Inferior parietal cortex (tissue), 1 donor: Measurements from ENCODE around the gene PCSK5.
"Not testable (repeated sequence)": the region's sequence is repeated elsewhere in the genome, so short reads cannot be mapped to it uniquely, and the experiment has no call there.

ENCODE experiments used
- DNase-seq: peaks from one replicate; pipeline ENCODE4 v3.0.0-alpha.2; 2016; ENCODE audit errors: extremely low spot score

PCSK5 gene

DNA sequence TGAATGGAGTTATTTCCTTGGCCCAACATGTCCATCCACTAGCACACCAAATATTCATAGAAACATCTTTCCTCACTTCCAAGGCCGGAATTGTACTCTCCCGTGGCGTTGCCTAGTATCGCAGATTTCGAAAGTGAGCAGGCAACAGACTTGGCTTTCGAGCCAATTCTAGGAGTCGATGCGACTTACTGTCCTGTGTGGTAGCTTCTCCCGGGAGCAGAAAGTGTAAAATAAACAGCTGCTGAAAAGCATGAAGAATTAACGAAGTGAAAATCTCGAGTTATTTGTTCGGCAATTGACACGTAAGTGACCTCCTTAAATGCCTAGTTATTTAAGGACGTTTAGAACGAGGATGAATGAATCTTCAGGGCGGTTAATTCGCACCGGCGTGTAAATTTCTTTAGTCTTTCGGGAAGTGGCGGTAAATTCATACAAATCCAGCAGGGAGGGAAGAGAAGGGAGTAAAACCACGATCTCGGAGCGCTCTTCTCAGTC lies 449 bp upstream of the PCSK5 start:
- peak; percentile 73 for DNase-seq

DNA sequence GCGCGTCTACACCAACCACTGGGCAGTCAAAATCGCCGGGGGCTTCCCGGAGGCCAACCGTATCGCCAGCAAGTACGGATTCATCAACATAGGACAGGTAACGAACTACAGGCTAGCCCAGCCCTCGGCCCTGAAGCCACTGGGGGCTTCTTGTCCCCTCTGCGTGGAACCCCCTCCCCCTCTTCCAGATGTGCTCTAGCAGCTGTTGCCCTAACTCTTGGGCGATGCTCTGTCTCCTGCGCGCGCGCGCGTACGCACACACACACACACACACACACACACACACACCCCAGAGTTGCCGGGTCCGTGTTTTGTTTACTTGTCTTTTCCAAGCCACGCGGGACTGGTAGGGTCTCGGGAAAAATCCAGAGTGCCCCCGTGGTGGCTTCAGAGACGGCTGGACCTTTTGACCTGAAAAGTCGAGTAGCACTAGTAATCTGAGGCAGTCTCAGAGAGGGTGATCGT lies 836 bp downstream of the PCSK5 start:
- DNase-seq = no peak

DNA sequence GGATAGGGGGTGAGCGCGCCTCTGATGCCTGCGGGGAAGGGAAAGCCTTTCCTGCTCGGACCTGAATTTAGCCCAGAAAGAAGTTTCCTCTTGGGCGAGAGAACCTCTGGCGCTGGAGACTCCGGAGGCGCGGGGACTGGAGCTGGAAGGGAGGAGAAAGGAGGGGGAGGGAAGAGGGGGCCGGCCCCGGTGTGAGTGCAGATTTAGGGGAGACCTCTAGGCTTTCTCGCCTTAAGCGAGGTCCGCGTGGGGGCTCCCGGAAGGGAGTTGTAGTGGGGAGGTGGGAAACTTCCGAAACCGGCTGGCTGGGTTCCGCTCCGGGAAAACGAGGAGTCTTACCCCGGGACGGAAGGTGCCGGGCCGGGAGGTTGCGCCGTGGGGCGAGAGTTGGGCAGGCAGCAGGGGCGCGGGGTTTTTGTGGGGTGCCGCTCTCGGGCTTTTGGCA lies 1.3 kb downstream of the PCSK5 start:
- DNase-seq = no peak

DNA sequence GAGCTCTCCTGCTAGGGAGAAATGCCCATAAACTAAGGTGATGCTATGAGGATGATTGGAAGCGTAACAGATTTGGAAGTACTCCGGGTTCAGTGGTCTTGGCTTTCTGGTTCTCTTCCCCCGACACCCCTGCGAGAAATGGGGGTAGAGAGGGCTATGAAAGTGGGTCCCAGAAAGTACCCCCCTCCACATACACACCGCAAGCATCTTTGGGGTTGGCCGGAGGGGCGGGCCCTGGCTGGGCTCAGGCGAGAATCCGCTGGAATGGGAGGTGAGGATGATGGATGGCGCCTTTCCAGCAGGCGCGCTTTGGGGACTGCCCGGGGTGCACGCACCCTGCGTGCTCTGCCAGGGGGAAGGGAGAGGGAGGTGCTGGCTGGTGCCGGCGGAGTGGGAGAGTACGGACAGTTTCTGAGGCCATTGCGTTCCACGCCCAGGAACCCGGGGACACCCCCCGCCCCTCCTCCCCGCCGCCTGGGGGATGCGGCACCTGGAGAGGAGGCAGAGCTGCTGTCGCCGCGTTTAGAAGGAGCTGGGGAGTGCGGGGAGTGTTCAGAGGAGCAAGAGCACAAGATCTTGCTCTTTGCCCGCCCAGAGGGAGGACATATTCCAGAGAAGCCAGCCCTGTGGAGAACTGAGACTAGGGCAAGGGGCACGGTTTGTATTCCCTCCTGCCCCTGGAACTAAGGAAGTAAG lies 1.9 kb downstream of the PCSK5 start:
- no peak for DNase-seq

DNA sequence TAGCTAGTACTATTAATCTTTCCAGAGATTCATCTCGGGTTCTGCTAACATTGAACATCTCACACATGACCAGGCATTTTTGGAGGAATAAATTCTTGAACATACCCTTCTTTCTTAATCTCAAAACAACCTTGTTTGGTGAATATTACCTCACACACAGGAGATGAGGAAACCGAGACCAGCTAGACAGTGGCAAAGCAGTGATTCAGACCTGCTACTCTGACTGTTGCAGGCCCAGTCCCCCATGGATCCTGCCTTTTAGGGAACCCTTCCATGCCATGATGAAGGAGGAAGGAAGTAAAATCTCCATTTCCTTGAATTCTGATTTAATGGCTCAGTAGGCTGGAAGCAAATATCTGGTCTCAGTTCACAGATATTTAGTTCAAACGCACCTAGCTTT lies 2.6 kb downstream of the PCSK5 start:
- DNase-seq = no peak

DNA sequence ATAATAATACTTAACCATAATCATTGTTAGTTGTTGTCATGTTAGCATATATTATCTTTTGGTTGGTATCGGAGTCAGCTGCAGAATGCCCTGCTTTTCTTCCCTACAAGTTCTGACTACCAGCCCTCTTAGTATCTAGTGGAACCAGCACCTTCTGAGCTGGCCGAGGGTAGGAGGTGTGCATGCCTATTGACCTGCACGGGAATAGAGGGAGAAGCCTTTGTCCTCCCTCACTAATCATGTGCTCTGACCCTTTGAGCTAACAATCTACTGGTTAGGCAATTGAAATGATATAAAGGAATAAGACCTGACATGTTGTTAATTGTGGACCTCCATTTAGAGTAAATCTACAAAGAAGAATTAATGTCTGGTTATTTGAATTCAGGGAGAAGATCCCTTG lies 4.1 kb downstream of the PCSK5 start:
- DNase-seq = no peak

DNA sequence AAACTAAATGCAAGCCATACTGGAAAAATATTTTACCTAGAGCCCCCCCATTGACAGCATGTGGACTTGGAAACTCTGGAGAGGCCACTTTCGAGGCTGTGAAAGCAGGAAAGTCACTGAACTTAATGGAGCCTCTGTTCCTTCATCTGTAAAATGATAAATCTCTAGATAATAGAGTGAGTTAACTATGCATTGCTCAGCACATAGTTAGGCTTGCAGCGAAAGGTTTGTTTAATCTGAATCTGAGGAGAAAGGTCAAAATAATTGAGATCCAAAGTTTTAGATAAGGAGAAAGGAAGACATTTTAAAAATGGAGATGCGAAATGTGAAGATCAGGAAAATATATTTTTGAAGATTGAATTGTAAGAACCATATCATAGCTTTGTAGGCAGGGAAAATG lies 4.6 kb downstream of the PCSK5 start:
- DNase-seq = no peak

DNA sequence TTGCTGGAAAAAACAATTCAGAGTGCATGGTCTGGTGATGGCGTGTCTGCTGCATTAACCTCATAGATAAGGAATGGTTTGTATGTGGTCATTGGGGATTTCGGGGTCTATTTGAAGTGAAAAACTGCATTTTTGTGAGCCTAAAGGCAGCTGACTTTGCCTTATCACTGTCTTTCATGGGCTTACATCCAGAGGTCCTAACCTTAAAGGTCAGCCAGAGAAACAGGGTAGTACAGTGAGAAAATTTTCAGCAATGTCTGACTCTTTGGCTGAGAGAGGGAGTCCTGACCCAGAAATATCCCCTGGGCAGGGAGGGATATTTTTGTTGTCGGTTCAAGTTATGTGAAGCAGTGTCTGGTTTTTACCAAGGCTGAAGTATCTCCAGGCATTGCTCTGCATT lies 5.7 kb downstream of the PCSK5 start:
- no peak for DNase-seq

DNA sequence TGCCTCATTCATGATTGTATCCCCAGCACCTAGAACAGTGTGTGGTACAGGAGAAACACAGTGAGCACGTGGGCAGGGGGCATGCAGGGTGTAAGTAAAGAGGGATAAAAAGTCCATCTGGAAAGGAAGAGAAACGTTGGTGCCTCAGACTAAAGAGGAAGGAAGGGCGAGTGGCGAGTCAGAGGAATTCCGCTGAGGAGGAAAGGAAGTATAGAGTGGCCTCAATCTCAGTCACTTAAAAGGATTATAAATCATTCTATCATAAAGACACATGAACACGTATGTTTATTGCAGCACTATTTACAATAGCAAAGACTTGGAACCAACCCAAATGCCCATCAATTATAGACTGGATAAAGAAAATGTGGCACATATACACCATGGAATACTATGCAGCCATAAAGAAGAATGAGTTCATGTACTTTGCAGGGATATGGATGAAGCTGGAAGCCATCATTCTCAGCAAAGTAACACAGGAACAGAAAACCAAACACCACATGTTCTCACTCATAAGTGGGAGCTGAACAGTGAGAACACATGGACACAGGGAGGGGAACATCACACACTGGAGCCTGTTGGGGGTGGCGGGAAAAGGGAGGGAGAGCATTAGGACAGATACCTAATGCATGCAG lies 10.5 kb downstream of the PCSK5 start:
- DNase-seq = not testable (repeated sequence)

DNA sequence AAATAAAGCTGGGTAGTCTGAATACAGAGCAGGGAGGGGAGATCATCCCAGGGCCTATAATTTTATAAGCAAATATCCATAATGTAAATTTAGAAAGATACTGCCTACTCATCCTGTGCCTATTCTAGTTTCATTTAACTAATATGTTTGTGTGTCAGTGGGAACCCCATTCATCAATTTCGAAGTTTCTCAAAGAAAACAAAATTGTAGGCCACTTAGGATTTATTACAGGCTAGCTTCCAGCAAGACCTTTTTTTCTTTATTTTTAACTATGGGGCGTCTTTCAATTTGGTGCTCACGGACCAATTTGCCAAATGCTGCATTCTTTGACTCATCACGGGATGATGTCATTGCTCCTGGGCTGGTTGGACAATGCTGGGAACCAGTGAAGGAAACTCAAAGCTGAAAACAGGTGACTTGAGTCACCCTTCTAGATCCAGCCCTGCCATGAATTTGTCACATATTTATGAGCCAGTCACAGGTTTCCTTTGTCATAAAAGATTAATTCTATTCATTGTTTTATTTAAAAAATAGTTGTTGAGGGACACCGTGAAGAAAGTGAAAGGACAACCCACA lies 13.4 kb downstream of the PCSK5 start:
- no peak for DNase-seq

DNA sequence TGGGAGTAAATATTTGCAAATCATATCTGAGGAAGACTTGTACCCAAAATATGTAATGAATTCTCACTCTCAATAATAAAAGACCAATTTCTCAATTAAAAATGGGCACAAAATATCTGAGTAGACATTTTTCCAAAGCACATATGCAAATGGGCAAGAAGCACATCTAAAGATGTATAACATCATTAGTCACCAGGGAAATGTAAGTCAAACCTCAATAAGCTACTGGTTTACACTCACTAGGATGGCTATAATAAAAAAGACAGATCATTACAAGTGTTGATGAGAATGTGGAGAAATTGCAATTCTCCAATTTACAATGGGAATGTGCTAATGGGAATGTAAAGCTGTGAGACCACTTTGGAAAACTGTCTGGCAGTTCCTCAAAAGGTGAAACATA lies 13.9 kb downstream of the PCSK5 start:
- no peak for DNase-seq

DNA sequence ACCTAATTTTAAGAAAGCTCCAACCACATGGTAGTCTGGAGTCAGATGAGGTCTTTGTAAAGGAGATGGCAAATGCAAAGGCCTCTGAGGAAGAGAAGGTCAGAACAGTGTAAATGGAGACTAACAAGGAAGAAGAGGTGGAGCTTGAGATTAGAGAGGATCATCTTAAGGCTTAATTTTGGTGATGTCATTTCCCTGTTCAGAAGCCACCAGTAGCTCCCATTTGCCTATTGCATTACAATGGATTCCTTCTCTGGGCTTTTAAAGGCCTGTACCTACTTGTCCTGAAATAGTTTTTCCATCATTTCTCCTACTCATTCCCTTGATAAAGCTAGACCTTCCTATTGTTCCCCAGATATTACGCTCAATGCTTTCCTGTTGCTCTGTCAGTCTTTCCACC lies 16.1 kb downstream of the PCSK5 start:
- DNase-seq = no peak

DNA sequence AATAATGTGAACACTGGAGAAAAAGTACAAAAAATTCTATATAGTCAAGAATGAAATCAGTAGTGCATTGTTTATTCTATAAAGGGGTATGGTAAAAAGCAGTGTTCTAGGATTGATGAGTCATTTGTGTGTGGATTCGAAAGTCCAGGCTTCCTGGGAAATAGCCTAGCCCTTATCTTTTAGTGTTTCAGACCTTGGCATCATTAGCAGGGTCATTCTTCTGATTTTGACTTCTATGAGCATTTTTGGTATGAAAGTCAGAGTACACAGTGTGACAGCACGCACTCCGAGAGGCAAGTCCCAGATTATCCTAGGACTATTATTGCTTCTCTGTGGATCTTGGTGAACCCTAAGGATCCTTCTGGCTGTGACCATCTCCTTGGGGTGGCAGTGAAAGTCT lies 16.9 kb downstream of the PCSK5 start:
- DNase-seq = no peak

DNA sequence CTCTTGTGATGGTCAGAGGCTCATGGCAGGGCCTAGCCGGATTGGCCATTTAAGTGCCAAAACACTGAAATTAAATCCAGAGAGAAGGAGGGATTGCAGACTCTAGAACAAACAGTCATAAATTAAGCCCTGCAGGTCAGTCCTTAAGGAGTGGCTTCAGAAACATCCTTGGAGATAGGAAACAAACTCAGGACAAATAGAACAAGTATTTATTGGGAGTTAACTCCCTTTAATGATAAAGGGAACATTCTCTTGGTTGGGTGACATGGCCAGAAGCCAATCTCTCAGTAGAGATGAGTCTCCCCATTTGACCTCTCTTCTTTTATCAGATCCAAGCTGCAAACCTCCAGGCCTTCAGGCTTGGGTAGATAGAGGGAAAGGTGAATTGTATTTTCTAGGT lies 17.4 kb downstream of the PCSK5 start:
- DNase-seq = no peak

DNA sequence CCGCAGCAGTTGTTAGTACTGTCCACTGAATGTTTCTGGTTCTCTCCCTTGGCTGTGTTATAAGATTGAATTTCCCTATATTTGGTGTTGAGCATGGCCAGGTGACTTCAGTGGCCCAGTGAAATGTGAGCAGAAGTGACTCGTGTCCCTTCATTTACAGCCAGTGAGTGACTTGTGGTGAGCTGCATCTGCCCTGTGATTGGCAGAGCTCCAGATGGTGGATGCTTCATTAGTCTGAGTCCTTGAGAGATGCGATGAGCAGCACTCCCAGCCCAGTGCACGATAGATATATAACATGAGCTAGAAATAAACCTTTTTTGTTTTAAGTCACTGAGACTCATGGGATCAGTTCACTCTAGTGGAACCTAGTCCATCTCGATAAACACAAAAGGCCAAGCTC lies 19.3 kb downstream of the PCSK5 start:
- DNase-seq = no peak

DNA sequence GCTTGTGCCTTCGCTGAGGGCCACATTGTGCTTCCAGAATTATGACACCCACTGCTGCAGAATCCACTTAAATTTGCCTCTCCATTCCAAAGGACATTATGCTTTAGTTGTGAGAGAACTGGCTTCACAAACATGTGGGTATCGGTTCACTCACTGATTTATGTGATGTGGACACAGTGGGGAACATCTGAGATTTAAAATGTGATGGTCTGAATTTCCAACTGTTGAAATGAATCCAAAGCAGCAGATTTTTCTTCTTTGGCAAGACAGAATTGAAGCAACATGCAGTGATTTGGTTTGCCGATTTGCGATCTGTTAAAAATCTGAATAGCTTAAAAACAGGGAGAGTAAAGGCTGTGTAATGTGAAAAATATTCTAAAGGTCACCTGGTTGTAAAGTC lies 20.3 kb downstream of the PCSK5 start:
- DNase-seq = no peak

DNA sequence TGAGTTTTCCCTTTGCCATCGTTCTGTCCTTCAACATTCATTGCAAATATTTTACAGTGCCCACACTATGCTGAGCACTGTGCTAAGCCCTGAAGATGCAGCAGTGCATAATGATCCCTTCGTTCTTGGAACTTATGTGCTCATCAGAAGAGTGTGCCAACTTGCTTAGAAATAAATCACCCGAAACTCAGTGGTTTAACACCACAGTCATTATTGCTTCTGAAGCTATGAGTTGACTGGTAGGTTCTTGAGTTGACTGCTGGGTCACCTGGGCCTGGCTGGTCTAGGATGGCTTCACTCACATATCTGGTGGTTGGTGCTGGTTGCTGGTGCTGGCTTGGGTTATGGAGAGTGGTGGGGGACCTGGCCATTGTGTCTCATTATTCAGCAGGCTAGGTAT lies 20.9 kb downstream of the PCSK5 start:
- DNase-seq = no peak

DNA sequence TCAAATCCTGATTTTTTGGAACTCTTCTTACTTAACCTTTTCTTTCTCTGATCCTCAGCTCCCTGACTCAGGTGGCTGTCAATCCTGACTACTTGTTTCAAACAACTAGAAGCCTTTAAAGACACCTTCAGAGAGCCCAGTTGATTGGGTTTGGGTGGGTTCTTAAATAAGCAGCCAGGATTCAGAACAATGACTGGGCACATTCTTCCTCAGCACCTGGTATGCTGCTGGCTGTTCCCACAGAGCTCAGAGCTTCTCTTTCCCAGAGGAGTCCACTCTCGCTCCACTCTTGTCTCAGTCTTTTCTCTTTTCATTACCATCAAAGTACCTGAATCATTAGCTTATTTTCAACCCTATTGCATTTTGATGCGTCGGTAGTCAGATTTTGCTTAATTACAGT lies 22.5 kb downstream of the PCSK5 start:
- no peak for DNase-seq

DNA sequence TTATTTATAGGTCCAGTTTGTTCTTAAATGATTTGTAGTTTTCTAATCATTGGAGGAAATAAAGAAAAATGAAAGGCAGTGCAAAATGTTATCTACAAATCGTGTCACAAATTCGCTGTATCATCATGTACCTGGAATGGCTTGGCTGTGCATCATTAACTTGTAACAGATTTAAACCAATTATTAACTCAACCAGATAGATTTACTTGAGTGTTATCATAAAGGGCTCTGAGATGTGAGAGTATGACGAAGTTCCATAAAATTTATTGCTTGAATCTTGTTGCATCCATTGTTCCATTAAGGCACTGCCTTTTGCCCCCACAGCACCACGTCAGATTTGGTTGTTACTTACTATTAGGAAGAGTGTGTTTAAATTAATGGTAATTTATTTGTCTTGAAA lies 23.5 kb downstream of the PCSK5 start:
- no peak for DNase-seq

DNA sequence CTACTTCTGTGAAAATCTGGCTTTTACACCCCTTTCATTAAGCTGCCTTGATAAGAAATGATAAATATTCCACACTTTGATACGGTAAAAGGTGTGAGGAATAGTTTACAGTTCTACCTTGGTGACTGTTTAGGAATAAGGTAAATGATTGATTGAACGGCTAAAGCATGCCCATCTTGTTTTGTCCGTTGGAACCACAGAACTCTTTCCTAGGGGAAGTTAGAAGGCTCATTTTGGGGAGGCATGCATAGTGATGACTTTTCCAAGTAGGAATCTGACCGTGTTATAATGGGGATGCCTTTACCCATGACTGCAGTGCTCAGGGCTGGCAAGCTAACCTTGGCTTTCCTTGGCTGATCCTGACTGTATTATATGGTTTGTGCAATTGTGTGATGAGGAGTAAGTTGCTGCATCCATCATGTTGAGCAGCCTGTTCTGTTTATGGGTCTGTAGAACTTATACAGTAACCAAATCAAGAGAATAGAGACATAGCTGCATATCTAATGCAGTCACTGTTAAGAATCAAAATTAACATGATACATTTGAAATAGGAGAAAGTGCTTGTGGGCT lies 24.5 kb downstream of the PCSK5 start:
- DNase-seq = no peak

DNA sequence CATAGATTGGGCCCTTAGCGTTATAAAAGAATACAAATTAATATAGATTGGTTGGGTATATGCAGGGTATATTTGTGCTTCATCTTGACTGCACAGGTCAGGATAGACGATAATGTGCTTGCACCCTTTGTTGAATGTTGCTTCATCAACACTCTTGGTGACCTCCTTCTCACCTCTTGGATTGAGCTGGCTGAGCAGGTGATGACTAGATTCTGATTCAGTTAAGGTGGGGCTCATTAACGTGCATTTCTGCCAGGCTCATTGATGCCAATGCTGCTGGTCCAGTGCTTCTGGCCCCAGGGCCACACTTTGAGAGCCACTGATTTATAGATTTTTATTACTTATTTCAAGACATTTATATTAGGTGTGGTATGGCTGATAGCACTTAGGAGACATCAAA lies 27.7 kb downstream of the PCSK5 start:
- DNase-seq = no peak

DNA sequence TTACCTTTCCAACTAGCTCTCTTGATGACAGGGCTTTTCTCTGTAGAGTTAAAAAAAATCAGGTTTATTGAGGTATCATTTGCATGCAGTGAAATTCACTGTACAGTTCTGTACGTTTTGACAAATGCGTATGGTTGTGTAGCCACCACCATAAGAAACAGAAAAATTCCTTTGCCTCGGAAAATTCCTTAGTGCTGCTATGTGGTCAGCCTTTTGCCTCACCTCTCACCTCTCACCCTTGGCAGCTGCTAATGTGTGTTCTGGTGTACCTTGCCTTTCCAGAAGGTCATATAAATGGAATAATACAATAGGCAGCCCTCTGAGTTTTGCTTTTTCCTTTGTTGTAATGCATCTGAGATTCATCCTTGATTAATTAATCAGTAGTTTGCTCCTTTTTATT lies 28.4 kb downstream of the PCSK5 start:
- no peak for DNase-seq
